Measurements from ENCODE around the gene TAT.

- TF ChIP-seq EZH2 (IDR thresholded peaks at IDR 0.05; ENCODE audit: insufficient read depth, poor library complexity, severe bottlenecking) (no peak), EZH2phosphoT487 (IDR thresholded peaks at IDR 0.05; ENCODE audit: insufficient read depth, low read depth) (no peak)
These were observed 9.0 kb downstream of the TAT start for GRCh38 chr16:71567931-71568330.

All from GM23248 (cell line).